NCI-H1694 (cell line): ENCODE data around the gene DHCR24.
"Not testable (repeated sequence)": the region's sequence is repeated elsewhere in the genome, so short reads cannot be mapped to it uniquely, and the experiment has no call there.

Source experiments
- DNase-seq: peaks from one replicate; lab custom pipeline; 2025; lab: John Stamatoyannopoulos, UW

Gene DHCR24

GRCh38 chr1:54886724-54887664 lies at the start of gene DHCR24:
Gene DHCR24, minus strand, starts transcription at chr1:54887195. Its CDS starts 76 bp downstream, at chr1:54887119.
- peak; percentile 67 for DNase-seq

- DNase-seq, result no peak
Measured at GRCh38 chr1:54936791-54937190, 49.8 kb upstream of the DHCR24 start.

- no peak for DNase-seq
Measured at GRCh38 chr1:54934869-54935268, 47.9 kb upstream of the DHCR24 start.

- DNase-seq, result not testable (repeated sequence)
Measured at GRCh38 chr1:54934081-54934480, 47.1 kb upstream of the DHCR24 start.

GRCh38 chr1:54931275-54931840 lies 44.4 kb upstream of the DHCR24 start:
- DNase-seq, result no peak

GRCh38 chr1:54929700-54930099 lies 42.7 kb upstream of the DHCR24 start:
- no peak for DNase-seq

- no peak for DNase-seq
Measured at GRCh38 chr1:54928327-54928726, 41.3 kb upstream of the DHCR24 start.

GRCh38 chr1:54927472-54928240 lies 40.7 kb upstream of the DHCR24 start:
- no peak for DNase-seq

- no peak for DNase-seq
Measured at GRCh38 chr1:54926970-54927369, 40.0 kb upstream of the DHCR24 start.

- DNase-seq, result no peak
Measured at GRCh38 chr1:54922921-54923421, 36.0 kb upstream of the DHCR24 start.

GRCh38 chr1:54922040-54922761 lies 35.2 kb upstream of the DHCR24 start:
- DNase-seq, result no peak

- no peak for DNase-seq
Measured at GRCh38 chr1:54919367-54920359, 32.7 kb upstream of the DHCR24 start.

- not testable (repeated sequence) for DNase-seq
Measured at GRCh38 chr1:54911076-54911475, 24.1 kb upstream of the DHCR24 start.

GRCh38 chr1:54906586-54906985 lies 19.6 kb upstream of the DHCR24 start:
- no peak for DNase-seq

- no peak for DNase-seq
Measured at GRCh38 chr1:54904476-54905048, 17.6 kb upstream of the DHCR24 start.

- no peak for DNase-seq
Measured at GRCh38 chr1:54894271-54894670, 7.3 kb upstream of the DHCR24 start.

- no peak for DNase-seq
Measured at GRCh38 chr1:54892586-54892985, 5.6 kb upstream of the DHCR24 start.

- DNase-seq, result no peak
Measured at GRCh38 chr1:54889132-54889725, 2.2 kb upstream of the DHCR24 start.

GRCh38 chr1:54888080-54888733 lies 1.2 kb upstream of the DHCR24 start:
- no peak for DNase-seq
